OCI-LY7 (cell line): ENCODE data around the gene ADCY1.

Experiments
- EZH2phosphoT487 ChIP-seq: fragments of 200-600 bp; sonication (generic); IDR thresholded peaks from 2 replicates; pipeline ENCODE4 v1.6.1; 2018; ENCODE audit warnings: low read depth, borderline replicate concordance, mild to moderate bottlenecking, mixed run types, antibody characterized with exemption, low read length, moderate library complexity, mixed read lengths
- TF ChIP-seq, protein P1 (sequence below): fragments of 200-600 bp; sonication (generic); conservative IDR thresholded peaks from 2 replicates; pipeline ENCODE4 v1.5.1; 2014; ENCODE audit warnings: mild to moderate bottlenecking, antibody characterized with exemption, low read length, moderate library complexity, mixed read lengths

DNA sequence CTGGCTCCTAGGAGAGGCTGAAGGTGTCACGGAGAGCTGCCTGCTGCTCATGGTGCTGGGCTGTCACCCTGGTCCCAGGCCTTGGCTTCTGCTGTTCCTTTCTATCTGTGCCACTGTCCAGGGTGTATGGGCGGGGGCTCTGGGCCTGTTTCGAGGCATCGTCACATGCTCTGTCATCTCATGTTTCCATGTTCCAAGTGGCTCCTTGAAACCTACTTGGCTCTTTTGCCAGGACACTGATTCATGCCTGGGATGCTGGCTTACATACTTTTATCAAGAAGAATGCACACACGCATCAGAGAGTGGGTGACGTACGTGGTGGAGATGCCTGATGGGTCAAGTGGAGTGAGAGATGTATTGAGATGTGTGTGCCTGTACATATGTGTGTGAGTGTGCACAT is 50.9 kb downstream of the ADCY1 start:
- TF ChIP-seq, protein P1, sequence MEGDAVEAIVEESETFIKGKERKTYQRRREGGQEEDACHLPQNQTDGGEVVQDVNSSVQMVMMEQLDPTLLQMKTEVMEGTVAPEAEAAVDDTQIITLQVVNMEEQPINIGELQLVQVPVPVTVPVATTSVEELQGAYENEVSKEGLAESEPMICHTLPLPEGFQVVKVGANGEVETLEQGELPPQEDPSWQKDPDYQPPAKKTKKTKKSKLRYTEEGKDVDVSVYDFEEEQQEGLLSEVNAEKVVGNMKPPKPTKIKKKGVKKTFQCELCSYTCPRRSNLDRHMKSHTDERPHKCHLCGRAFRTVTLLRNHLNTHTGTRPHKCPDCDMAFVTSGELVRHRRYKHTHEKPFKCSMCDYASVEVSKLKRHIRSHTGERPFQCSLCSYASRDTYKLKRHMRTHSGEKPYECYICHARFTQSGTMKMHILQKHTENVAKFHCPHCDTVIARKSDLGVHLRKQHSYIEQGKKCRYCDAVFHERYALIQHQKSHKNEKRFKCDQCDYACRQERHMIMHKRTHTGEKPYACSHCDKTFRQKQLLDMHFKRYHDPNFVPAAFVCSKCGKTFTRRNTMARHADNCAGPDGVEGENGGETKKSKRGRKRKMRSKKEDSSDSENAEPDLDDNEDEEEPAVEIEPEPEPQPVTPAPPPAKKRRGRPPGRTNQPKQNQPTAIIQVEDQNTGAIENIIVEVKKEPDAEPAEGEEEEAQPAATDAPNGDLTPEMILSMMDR: no peak
- TF ChIP-seq EZH2phosphoT487: no peak
